WERI-Rb-1 (cell line): ENCODE data around the gene ZNF493.

Experiments
- DNase-seq: peaks from one replicate; pipeline ENCODE4 v3.0.0-alpha.2; 2020
- H3K27ac ChIP-seq: fragments of 250-450 bp; sonication (Bioruptor Pico); 2 replicates; pipeline ENCODE4 v1.5.1; 2020; ENCODE audit warnings: mild to moderate bottlenecking, moderate library complexity
- H3K27me3 ChIP-seq: fragments of 250-450 bp; sonication (Bioruptor Pico); 2 replicates; pipeline ENCODE4 v1.5.1; 2021; ENCODE audit warnings: mild to moderate bottlenecking, low read depth, moderate library complexity; ENCODE audit not compliant: insufficient read depth, severe bottlenecking
- H3K36me3 ChIP-seq: fragments of 250-450 bp; sonication (Bioruptor Pico); 2 replicates; pipeline ENCODE4 v1.5.1; 2020; ENCODE audit warnings: mild to moderate bottlenecking, moderate library complexity
- H3K4me3 ChIP-seq: 2 replicates; pipeline ENCODE4 v1.5.1; 2011; ENCODE audit warnings: low read depth, mild to moderate bottlenecking, control low read depth, low read length
- H3K9me3 ChIP-seq: fragments of 250-450 bp; sonication (Bioruptor Pico); 2 replicates; pipeline ENCODE4 v1.5.1; 2021; ENCODE audit warnings: mild to moderate bottlenecking, moderate library complexity; ENCODE audit not compliant: severe bottlenecking
- CTCF ChIP-seq: IDR thresholded peaks from 2 replicates; pipeline ENCODE4 v1.5.1; 2011; ENCODE audit warnings: low read depth, mild to moderate bottlenecking, control low read depth, inconsistent platforms, low read length

Gene ZNF493

DNA sequence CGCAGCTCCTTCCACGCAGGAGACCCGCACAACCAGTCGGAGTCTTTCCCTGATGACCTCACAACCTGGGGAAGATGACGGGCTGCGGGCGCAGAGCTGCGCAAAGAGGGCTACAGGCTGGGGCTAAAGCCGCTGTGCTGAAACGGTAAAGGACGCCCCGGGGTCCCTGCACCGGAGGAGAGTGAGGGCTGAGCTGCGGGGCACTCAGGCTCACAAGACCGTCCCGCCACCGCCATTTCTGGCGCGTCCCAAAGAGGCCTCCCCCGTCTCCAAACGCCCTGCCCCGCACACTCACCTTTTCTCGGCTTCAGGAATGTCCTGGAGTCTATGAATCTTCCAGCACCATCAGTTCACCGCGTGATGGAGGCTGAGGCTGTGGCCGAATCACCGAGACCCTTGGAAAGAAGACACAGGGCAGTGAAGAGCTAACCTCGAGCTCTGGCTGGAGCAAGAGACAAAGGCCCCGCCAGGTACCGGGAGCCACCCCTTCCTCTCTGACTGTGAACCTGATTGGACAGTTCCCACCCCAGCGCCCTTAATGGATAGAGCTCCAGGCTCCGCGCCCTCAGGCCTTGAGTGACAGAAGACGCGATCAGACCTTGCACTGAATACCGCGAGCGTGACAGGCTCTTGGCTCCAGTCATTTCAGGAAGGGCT, 66.6 kb downstream of the ZNF493 start:
- no peak for TF ChIP-seq CTCF
- H3K9me3 ChIP-seq: no peaks in the 10 kb centered on the region
- H3K27me3 ChIP-seq: no peaks in the 10 kb centered on the region
- peaks cover 37% of the 10 kb centered on the region for H3K36me3 ChIP-seq
- H3K4me3 ChIP-seq: peak overlapping the region; percentile 92
- peak overlapping the region; percentile 92 for H3K27ac ChIP-seq
- DNase-seq: peak; percentile 95

DNA sequence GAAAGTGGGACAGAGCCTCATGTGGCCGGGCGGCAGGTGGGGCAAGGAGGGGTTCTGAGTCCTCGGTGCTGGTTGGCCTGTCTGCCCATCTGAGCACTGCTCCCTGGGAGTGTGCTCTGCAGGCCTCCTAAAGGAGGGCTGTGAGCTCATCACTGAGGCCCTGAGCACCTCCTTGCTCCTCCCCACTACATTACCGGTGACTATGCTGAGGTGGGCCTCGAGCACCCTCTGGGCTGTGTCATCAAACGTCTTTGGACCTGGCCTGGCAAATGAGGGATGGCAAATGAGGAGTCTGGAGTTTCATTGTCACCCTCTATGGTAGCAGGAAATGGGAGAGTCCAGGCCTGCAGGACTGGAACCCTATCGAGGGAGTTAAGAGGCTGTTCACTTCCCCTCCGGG, 69.7 kb downstream of the ZNF493 start:
- Histone ChIP-seq H3K36me3 (peaks cover 15% of the 10 kb centered on the region), H3K4me3 (no peak overlapping the region), H3K27me3 (no peaks in the 10 kb centered on the region), H3K27ac (no peak overlapping the region), H3K9me3 (no peaks in the 10 kb centered on the region)
- no peak for TF ChIP-seq CTCF
- DNase-seq: no peak

GRCh38 chr19:21468791-21469190, 71.9 kb downstream of the ZNF493 start:
- Histone ChIP-seq H3K27ac (no peak overlapping the region), H3K36me3 (no peaks in the 10 kb centered on the region), H3K9me3 (no peaks in the 10 kb centered on the region), H3K4me3 (no peak overlapping the region), H3K27me3 (no peaks in the 10 kb centered on the region)
- TF ChIP-seq CTCF: no peak
- DNase-seq: no peak

DNA sequence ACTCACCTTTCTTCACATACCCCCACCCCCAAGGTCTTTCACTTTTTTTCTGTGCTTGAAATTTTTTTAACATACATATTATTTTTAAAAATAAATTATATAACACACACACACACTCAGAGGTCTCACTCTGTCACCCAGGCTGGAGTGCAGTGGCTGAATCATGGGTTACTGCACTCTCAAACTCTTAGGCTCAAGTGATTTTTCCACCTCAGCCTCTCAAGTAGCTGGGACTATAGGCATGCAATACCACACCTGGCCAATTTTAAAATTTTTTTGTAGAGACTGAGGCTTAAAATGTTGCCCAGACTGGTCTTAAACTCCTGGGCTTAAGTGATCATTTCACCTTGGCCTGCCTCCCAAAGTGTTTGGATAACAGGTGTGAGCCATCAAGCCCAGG, 75.6 kb downstream of the ZNF493 start:
- DNase-seq: no peak
- no peak overlapping the region for H3K4me3 ChIP-seq
- no peaks in the 10 kb centered on the region for H3K27me3 ChIP-seq
- H3K36me3 ChIP-seq: no peaks in the 10 kb centered on the region
- peaks cover 4% of the 10 kb centered on the region for H3K9me3 ChIP-seq
- no peak overlapping the region for H3K27ac ChIP-seq
- TF ChIP-seq CTCF: no peak

- TF ChIP-seq CTCF: no peak
- DNase-seq: no peak
- H3K36me3 ChIP-seq: no peaks in the 10 kb centered on the region
- H3K27ac ChIP-seq: no peak overlapping the region
- no peak overlapping the region for H3K4me3 ChIP-seq
- H3K27me3 ChIP-seq: no peaks in the 10 kb centered on the region
- H3K9me3 ChIP-seq: peaks cover 4% of the 10 kb centered on the region
Measured at GRCh38 chr19:21474671-21475181, 77.8 kb downstream of the ZNF493 start.
